ENCODE data around the gene WSCD2. TPM values are rescaled to one million over a fixed set of nuclear protein-coding genes. Genes with fewer than 3 reads are reported as not detected.

WSCD2 gene
- total and polyA plus RNA-seq, 2 donors (not counting 1 experiment from before 2014, with no cell fraction given): 1.1 to 5.9 TPM

GRCh38 chr12:108236366-108236765, 107.3 kb downstream of the WSCD2 start:
- TF ChIP-seq EZH2 (IDR thresholded peaks at IDR 0.05; ENCODE audit: borderline replicate concordance, insufficient read depth, low read depth, low read length, poor library complexity, severe bottlenecking) (no peak), CTCF (IDR thresholded peaks at IDR 0.05) (no peak)
- Histone ChIP-seq H3K9ac (ENCODE audit: low read length) (no peak overlapping the region), H3K4me3 (ENCODE audit: control extremely low read depth in 1 of 5, extremely low read depth in 1 of 5, insufficient read depth in 1 of 5, low read depth in 2 of 5, low read length in 4 of 5) (no peak overlapping the region), H4K20me1 (ENCODE audit: control insufficient read depth, insufficient read depth, low read length, poor library complexity, severe bottlenecking) (no peaks in the 10 kb centered on the region), H3K79me2 (ENCODE audit: control insufficient read depth, insufficient read depth, low read length) (no peaks in the 10 kb centered on the region), H3K4me2 (replicated peaks; ENCODE audit: low read depth, low read length, poor library complexity, severe bottlenecking) (no peak overlapping the region), H3K27me3 (replicated peaks in 1 of 4; ENCODE audit: control extremely low read depth in 1 of 4, control insufficient read depth in 3 of 4, insufficient read depth in 4 of 4, low read length in 3 of 4) (peaks cover 0 to 8% (median 0%) of the 10 kb centered on the region in 4 experiments), H2AFZ (ENCODE audit: insufficient read depth, low read depth, low read length, poor library complexity, severe bottlenecking) (no peak overlapping the region), H3K27ac (ENCODE audit: low read length in 2 of 2) (no peak overlapping the region), H3K9me3 (ENCODE audit: control extremely low read depth in 1 of 3, control insufficient read depth in 2 of 3, insufficient read depth in 1 of 3, low read length in 2 of 3) (peaks cover 0 to 3% (median 0%) of the 10 kb centered on the region in 3 donors), H3K4me1 (ENCODE audit: control insufficient read depth in 2 of 2, insufficient read depth in 2 of 2, low read length in 2 of 2) (no peaks in the 10 kb centered on the region), H3K36me3 (replicated peaks in 1 of 2; ENCODE audit: control extremely low read depth in 1 of 2, control insufficient read depth in 1 of 2, extremely low read depth in 1 of 2, insufficient read depth in 2 of 2, low read length in 1 of 2) (no peaks in the 10 kb centered on the region)
- intact Hi-C loops (cut with micrococcal nuclease): no loop called here
- no peak for ATAC-seq (ENCODE audit: low read depth)
- Mint-ChIP-seq H3K4me3 (no peak overlapping the region), H3K27ac (no peak overlapping the region), H3K27me3 (peaks cover 28% of the 10 kb centered on the region), H3K4me1 (no peaks in the 10 kb centered on the region), H3K9me3 (ENCODE audit: insufficient read depth) (no peaks in the 10 kb centered on the region)
- WGBS (ENCODE audit: insufficient coverage): 82% methylated on average over 1 of the region's 1 CpG
- ChIA-PET CTCF (no interaction called here), POLR2A (no interaction called here)
- no peak for DNase-seq

DNA sequence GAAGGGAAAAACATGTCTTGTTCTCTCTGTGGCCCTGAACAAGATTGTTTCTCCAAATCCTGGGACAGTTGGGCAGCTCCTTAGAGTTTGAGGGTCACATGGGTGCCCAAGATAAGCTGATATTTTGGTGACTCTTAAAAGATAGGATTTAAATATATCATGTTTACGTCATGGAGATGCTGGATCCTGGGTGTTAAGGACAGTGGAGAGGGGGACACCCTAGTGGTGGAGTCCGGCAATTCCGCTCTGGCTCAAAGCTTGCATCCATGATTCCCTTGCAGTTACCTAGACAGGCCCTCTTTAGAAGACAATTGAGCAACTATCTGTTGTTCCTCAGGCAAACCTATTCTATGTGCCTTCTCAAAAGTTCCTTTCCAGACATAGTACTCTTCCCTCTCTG, 108.2 kb downstream of the WSCD2 start:
- Histone ChIP-seq H3K9ac (ENCODE audit: low read length) (no peak overlapping the region), H3K79me2 (ENCODE audit: control insufficient read depth, insufficient read depth, low read length) (no peaks in the 10 kb centered on the region), H3K4me1 (ENCODE audit: control insufficient read depth in 2 of 2, insufficient read depth in 2 of 2, low read length in 2 of 2) (no peaks in the 10 kb centered on the region), H3K9me3 (ENCODE audit: control extremely low read depth in 1 of 3, control insufficient read depth in 2 of 3, insufficient read depth in 1 of 3, low read length in 2 of 3) (peaks cover 0 to 3% (median 0%) of the 10 kb centered on the region in 3 donors), H3K27me3 (replicated peaks in 1 of 4; ENCODE audit: control extremely low read depth in 1 of 4, control insufficient read depth in 3 of 4, insufficient read depth in 4 of 4, low read length in 3 of 4) (peaks cover 0 to 8% (median 0%) of the 10 kb centered on the region in 4 experiments), H3K4me2 (replicated peaks; ENCODE audit: low read depth, low read length, poor library complexity, severe bottlenecking) (no peak overlapping the region), H3K4me3 (ENCODE audit: control extremely low read depth in 1 of 5, extremely low read depth in 1 of 5, insufficient read depth in 1 of 5, low read depth in 2 of 5, low read length in 4 of 5) (no peak overlapping the region), H2AFZ (ENCODE audit: insufficient read depth, low read depth, low read length, poor library complexity, severe bottlenecking) (no peak overlapping the region), H4K20me1 (ENCODE audit: control insufficient read depth, insufficient read depth, low read length, poor library complexity, severe bottlenecking) (no peaks in the 10 kb centered on the region), H3K27ac (ENCODE audit: low read length in 2 of 2) (no peak overlapping the region), H3K36me3 (replicated peaks in 1 of 2; ENCODE audit: control extremely low read depth in 1 of 2, control insufficient read depth in 1 of 2, extremely low read depth in 1 of 2, insufficient read depth in 2 of 2, low read length in 1 of 2) (no peaks in the 10 kb centered on the region)
- Mint-ChIP-seq H3K4me1 (no peaks in the 10 kb centered on the region), H3K9me3 (ENCODE audit: insufficient read depth) (no peaks in the 10 kb centered on the region), H3K4me3 (no peak overlapping the region), H3K27me3 (peaks cover 28% of the 10 kb centered on the region), H3K27ac (no peak overlapping the region)
- ChIA-PET POLR2A (no interaction called here), CTCF (interaction anchor here (1.1 kb wide), 1 partner anchor 243 kb away, joined by 3 read pairs; no protein-coding TSS in a partner anchor)
- intact Hi-C loops (cut with micrococcal nuclease): no loop called here
- DNase-seq: no peak
- WGBS (ENCODE audit: insufficient coverage): 100% methylated on average over 3 of the region's 3 CpGs
- no peak for TF ChIP-seq EZH2 (IDR thresholded peaks at IDR 0.05; ENCODE audit: borderline replicate concordance, insufficient read depth, low read depth, low read length, poor library complexity, severe bottlenecking)
- no peak for TF ChIP-seq CTCF (IDR thresholded peaks at IDR 0.05)
- no peak for ATAC-seq (ENCODE audit: low read depth)
